Osteoblast (primary cell): ENCODE data around the gene FBXO44. TPM values are rescaled to one million over a fixed set of nuclear protein-coding genes. Genes with fewer than 3 reads are reported as not detected.

Source experiments
- DNase-seq: peaks from one replicate; pipeline ENCODE4 v3.0.0; 2011; ENCODE audit warnings: low spot score, mixed read lengths; ENCODE audit not compliant: insufficient read length; ENCODE audit errors: missing footprints
- H2AFZ ChIP-seq: 2 replicates; pipeline ENCODE4 v1.6.0; 2011; ENCODE audit warnings: mild to moderate bottlenecking, low read length
- H3K27ac ChIP-seq: 2 replicates; pipeline ENCODE4 v1.5.1; 2011; ENCODE audit warnings: mild to moderate bottlenecking, low read depth, low read length, moderate library complexity
- H3K27me3 ChIP-seq: 2 replicates; pipeline ENCODE4 v1.6.0; 2012; ENCODE audit warnings: mild to moderate bottlenecking, control low read depth, inconsistent platforms, low read length, moderate library complexity; ENCODE audit not compliant: insufficient read depth
- H3K36me3 ChIP-seq: 2 replicates; pipeline ENCODE4 v1.5.1; 2011; ENCODE audit warnings: mild to moderate bottlenecking, low read length, control low read depth, moderate library complexity; ENCODE audit not compliant: insufficient read depth
- H3K4me1 ChIP-seq: 2 replicates; pipeline ENCODE4 v1.5.1; 2011; ENCODE audit warnings: mild to moderate bottlenecking, low read length, control low read depth, moderate library complexity; ENCODE audit not compliant: insufficient read depth
- H3K4me2 ChIP-seq: 2 replicates; pipeline ENCODE4 v1.6.0; 2011; ENCODE audit warnings: mild to moderate bottlenecking, low read length; ENCODE audit not compliant: insufficient read depth
- H3K4me3 ChIP-seq: fragments of 200-600 bp; sonication (generic); 3 replicates; pipeline ENCODE4 v1.5.1; 2012; ENCODE audit warnings: mild to moderate bottlenecking, low read length, inconsistent platforms; ENCODE audit not compliant: insufficient read depth
- H3K79me2 ChIP-seq: 2 replicates; pipeline ENCODE4 v1.6.0; 2012; ENCODE audit warnings: mild to moderate bottlenecking, low read length, control low read depth, inconsistent platforms; ENCODE audit not compliant: insufficient read depth
- H3K9me3 ChIP-seq: 2 replicates; pipeline ENCODE4 v1.5.1; 2011; ENCODE audit warnings: low read depth, low read length, control low read depth
- H4K20me1 ChIP-seq: 2 replicates; pipeline ENCODE4 v1.6.0; 2012; ENCODE audit warnings: mild to moderate bottlenecking, low read length, control low read depth; ENCODE audit not compliant: insufficient read depth
- CTCF ChIP-seq: IDR thresholded peaks from 2 replicates; pipeline ENCODE4 v1.5.1; 2011; ENCODE audit warnings: mild to moderate bottlenecking, low read depth, low read length, moderate library complexity; ENCODE audit errors: extremely low read depth
- total RNA-seq: library from RNA; depleted of rRNA; stranded (reverse); fragments of >200 nt; gene quantifications from 2 replicates; pipeline ENCODE4 v1.2.3, GENCODE V29; 2012

Gene FBXO44
- total RNA-seq, 1 donor: 16.3 TPM

- H3K4me1 ChIP-seq: peaks cover 5% of the 10 kb centered on the region
- no peak for TF ChIP-seq CTCF
- H3K27me3 ChIP-seq: no peaks in the 10 kb centered on the region
- DNase-seq: peak; percentile 69
- no peaks in the 10 kb centered on the region for H3K9me3 ChIP-seq
- no peak overlapping the region for H3K27ac ChIP-seq
- no peak overlapping the region for H3K4me3 ChIP-seq
- H3K79me2 ChIP-seq: no peaks in the 10 kb centered on the region
- H3K4me2 ChIP-seq: no peak overlapping the region
- no peak overlapping the region for H2AFZ ChIP-seq
- H4K20me1 ChIP-seq: peaks cover 7% of the 10 kb centered on the region
- H3K36me3 ChIP-seq: peaks cover 17% of the 10 kb centered on the region
Measured at GRCh38 chr1:11671544-11672286, 17.0 kb downstream of the FBXO44 start.

- no peaks in the 10 kb centered on the region for H3K27me3 ChIP-seq
- peaks cover 20% of the 10 kb centered on the region for H3K36me3 ChIP-seq
- no peak overlapping the region for H3K4me3 ChIP-seq
- DNase-seq: peak; percentile 52
- H3K9me3 ChIP-seq: no peaks in the 10 kb centered on the region
- no peaks in the 10 kb centered on the region for H3K4me1 ChIP-seq
- no peak overlapping the region for H3K4me2 ChIP-seq
- no peak overlapping the region for H2AFZ ChIP-seq
- H4K20me1 ChIP-seq: peaks cover 4% of the 10 kb centered on the region
- no peak for TF ChIP-seq CTCF
- no peaks in the 10 kb centered on the region for H3K79me2 ChIP-seq
- H3K27ac ChIP-seq: no peak overlapping the region
Measured at GRCh38 chr1:11673089-11673769, 18.6 kb downstream of the FBXO44 start.

- Histone ChIP-seq H3K9me3 (no peaks in the 10 kb centered on the region), H3K79me2 (no peaks in the 10 kb centered on the region), H2AFZ (no peak overlapping the region), H3K27ac (no peak overlapping the region), H3K27me3 (no peaks in the 10 kb centered on the region), H3K4me1 (no peaks in the 10 kb centered on the region), H3K4me2 (no peak overlapping the region), H3K36me3 (peaks cover 20% of the 10 kb centered on the region), H4K20me1 (peaks cover 4% of the 10 kb centered on the region), H3K4me3 (no peak overlapping the region)
- TF ChIP-seq CTCF: no peak
- DNase-seq: peak; percentile 67
Measured at GRCh38 chr1:11674488-11674887, 19.8 kb downstream of the FBXO44 start.

GRCh38 chr1:11675325-11675724 lies 20.6 kb downstream of the FBXO44 start:
- no peak for TF ChIP-seq CTCF
- Histone ChIP-seq H3K27me3 (no peaks in the 10 kb centered on the region), H3K27ac (no peak overlapping the region), H3K4me1 (no peaks in the 10 kb centered on the region), H4K20me1 (peaks cover 4% of the 10 kb centered on the region), H3K9me3 (no peaks in the 10 kb centered on the region), H2AFZ (no peak overlapping the region), H3K4me2 (no peak overlapping the region), H3K79me2 (no peaks in the 10 kb centered on the region), H3K4me3 (no peak overlapping the region), H3K36me3 (peaks cover 20% of the 10 kb centered on the region)
- DNase-seq: peak; percentile 55
